OCI-M2 (cell line): ENCODE results near the gene EHF.
"Not testable (repeated sequence)": the region's sequence is repeated elsewhere in the genome, so short reads cannot be mapped to it uniquely, and the experiment has no call there.

Source experiments
- DNase-seq: peaks from one replicate; lab custom pipeline; 2025; ENCODE audit not compliant: unreplicated experiment; lab: John Stamatoyannopoulos, UW

EHF gene

GRCh38 chr11:34620820-34621792 lies at the start of gene EHF:
Gene EHF, plus strand, starts transcription at chr11:34621093. Its CDS starts 21,538 bp downstream, at chr11:34642631.
- DNase-seq, result no peak

- DNase-seq, result no peak
Measured at GRCh38 chr11:34573537-34573936, 47.4 kb upstream of the EHF start.

- DNase-seq, result no peak
Measured at GRCh38 chr11:34575261-34575660, 45.6 kb upstream of the EHF start.

GRCh38 chr11:34575671-34576070 lies 45.2 kb upstream of the EHF start:
- DNase-seq, result no peak

- DNase-seq, result no peak
Measured at GRCh38 chr11:34576331-34576730, 44.6 kb upstream of the EHF start.

GRCh38 chr11:34583818-34584217 lies 37.1 kb upstream of the EHF start:
- DNase-seq, result no peak

- no peak for DNase-seq
Measured at GRCh38 chr11:34585304-34585734, 35.6 kb upstream of the EHF start.

GRCh38 chr11:34585735-34586487 lies 35.0 kb upstream of the EHF start:
- DNase-seq, result no peak

- no peak for DNase-seq
Measured at GRCh38 chr11:34586488-34587281, 34.2 kb upstream of the EHF start.

- DNase-seq, result no peak
Measured at GRCh38 chr11:34587282-34587677, 33.6 kb upstream of the EHF start.

GRCh38 chr11:34588023-34588422 lies 32.9 kb upstream of the EHF start:
- DNase-seq, result no peak

- DNase-seq, result no peak
Measured at GRCh38 chr11:34588701-34589100, 32.2 kb upstream of the EHF start.

GRCh38 chr11:34589177-34589576 lies 31.7 kb upstream of the EHF start:
- DNase-seq, result not testable (repeated sequence)

GRCh38 chr11:34593085-34593484 lies 27.8 kb upstream of the EHF start:
- DNase-seq, result no peak

GRCh38 chr11:34594603-34595002 lies 26.3 kb upstream of the EHF start:
- no peak for DNase-seq

GRCh38 chr11:34595391-34595790 lies 25.5 kb upstream of the EHF start:
- DNase-seq, result no peak

GRCh38 chr11:34595960-34596644 lies 24.8 kb upstream of the EHF start:
- DNase-seq, result no peak

- no peak for DNase-seq
Measured at GRCh38 chr11:34599406-34599945, 21.4 kb upstream of the EHF start.

GRCh38 chr11:34600339-34601084 lies 20.4 kb upstream of the EHF start:
- no peak for DNase-seq

- no peak for DNase-seq
Measured at GRCh38 chr11:34601085-34601444, 19.8 kb upstream of the EHF start.
